WTC11 (cell line): ENCODE data around the gene BEND6. TPM values are rescaled to one million over a fixed set of nuclear protein-coding genes. Genes with fewer than 3 reads are reported as not detected.

Source experiments
- ATAC-seq: fragments of 200-7000 bp; cut with Tn5 transposase; 2 replicates; pipeline ENCODE4 v1.10.0; 2021; ENCODE audit warnings: mild to moderate bottlenecking, moderate library complexity
- CTCF ChIA-PET: fragments of 300-600 bp; sonication (Branson Sonifier 250); formaldehyde crosslinking; loops from one replicate; lab custom pipeline; 2021; ENCODE audit warnings: antibody characterized with exemption; lab: Charles Lee
- POLR2A ChIA-PET: fragments of 350-600 bp; sonication (Branson Sonifier 250); formaldehyde crosslinking; loops from one replicate; lab custom pipeline; 2021; ENCODE audit warnings: antibody characterized with exemption; lab: Charles Lee
- DNase-seq: peaks from one replicate; pipeline ENCODE4 v3.0.0; 2021; ENCODE audit warnings: low spot score
- H3K27ac Mint-ChIP-seq: 2 replicates; pipeline ENCODE4 v1.8.0; 2021; ENCODE audit warnings: mixed read lengths
- H3K27me3 Mint-ChIP-seq: 2 replicates; pipeline ENCODE4 v1.8.0; 2021; ENCODE audit warnings: low read depth, mild to moderate bottlenecking, moderate library complexity, mixed read lengths
- H3K36me3 Mint-ChIP-seq: 2 replicates; pipeline ENCODE4 v1.8.0; 2021; ENCODE audit warnings: mixed read lengths
- H3K4me1 Mint-ChIP-seq: 2 replicates; pipeline ENCODE4 v1.8.0; 2022; ENCODE audit warnings: mixed read lengths
- H3K4me3 Mint-ChIP-seq: 2 replicates; pipeline ENCODE4 v1.8.0; 2021; ENCODE audit warnings: mild to moderate bottlenecking, moderate library complexity, mixed read lengths
- H3K9me3 Mint-ChIP-seq: 2 replicates; pipeline ENCODE4 v1.8.0; 2021; ENCODE audit warnings: mixed read lengths
- CREB1 ChIP-seq: sonication (generic); formaldehyde crosslinking; IDR thresholded peaks from 2 replicates; pipeline ENCODE4 v1.8.0; 2023; ENCODE audit warnings: mild to moderate bottlenecking, missing genetic modification reagents
- ESRRA ChIP-seq: sonication (generic); formaldehyde crosslinking; IDR thresholded peaks from 2 replicates; pipeline ENCODE4 v1.8.1; 2022; ENCODE audit warnings: mild to moderate bottlenecking, missing genetic modification reagents, borderline replicate concordance
- FOXK1 ChIP-seq: sonication (generic); formaldehyde crosslinking; IDR thresholded peaks from 2 replicates; pipeline ENCODE4 v1.8.0; 2022; ENCODE audit warnings: mild to moderate bottlenecking, moderate library complexity, missing genetic modification reagents
- MXD4 ChIP-seq: fragments of 250-450 bp; sonication (Bioruptor Pico); IDR thresholded peaks from 2 replicates; pipeline ENCODE4 v1.8.0; 2021; ENCODE audit warnings: mild to moderate bottlenecking, moderate library complexity, borderline replicate concordance
- NFATC4 ChIP-seq: fragments of 250-450 bp; sonication (Bioruptor Pico); IDR thresholded peaks from 2 replicates; pipeline ENCODE4 v1.9.0; 2021; ENCODE audit warnings: mild to moderate bottlenecking
- NFE2L1 ChIP-seq: sonication (generic); formaldehyde crosslinking; IDR thresholded peaks from 2 replicates; pipeline ENCODE4 v1.8.1; 2023; ENCODE audit warnings: missing genetic modification reagents
- SMAD3 ChIP-seq: sonication (generic); formaldehyde crosslinking; IDR thresholded peaks from 2 replicates; pipeline ENCODE4 v1.8.0; 2022; ENCODE audit warnings: missing genetic modification reagents, mild to moderate bottlenecking, borderline replicate concordance
- SP1 ChIP-seq: sonication (generic); formaldehyde crosslinking; conservative IDR thresholded peaks from 2 replicates; pipeline ENCODE4 v1.8.1; 2022; ENCODE audit warnings: missing genetic modification reagents
- total RNA-seq: library from RNA; stranded (reverse); gene quantifications from 3 replicates; pipeline ENCODE4 v1.2.3, GENCODE V29; 2021
- TF ChIP-seq, protein P1 (sequence below): sonication (generic); formaldehyde crosslinking; IDR thresholded peaks from 2 replicates; pipeline ENCODE4 v1.8.1; 2022; ENCODE audit warnings: missing genetic modification reagents, borderline replicate concordance
- TF ChIP-seq, protein P2 (sequence below): fragments of 250-450 bp; sonication (Bioruptor Pico); IDR thresholded peaks from 2 replicates; pipeline ENCODE4 v1.9.0; 2021; ENCODE audit warnings: mild to moderate bottlenecking, borderline replicate concordance
- TF ChIP-seq, protein P3 (sequence below): sonication (generic); formaldehyde crosslinking; conservative IDR thresholded peaks from 2 replicates; pipeline ENCODE4 v1.8.1; 2023; ENCODE audit warnings: mild to moderate bottlenecking, low read depth, missing genetic modification reagents, moderate library complexity
- TF ChIP-seq, protein P4 (sequence below): fragments of 250-450 bp; sonication (Bioruptor Pico); IDR thresholded peaks from 2 replicates; pipeline ENCODE4 v1.9.0; 2021; ENCODE audit warnings: mild to moderate bottlenecking
- TF ChIP-seq, protein P5 (sequence below): sonication (generic); formaldehyde crosslinking; IDR thresholded peaks from 2 replicates; pipeline ENCODE4 v1.8.1; 2022; ENCODE audit warnings: low read depth, mild to moderate bottlenecking, moderate library complexity, missing genetic modification reagents, borderline replicate concordance
- TF ChIP-seq, protein P6 (sequence below): sonication (generic); formaldehyde crosslinking; IDR thresholded peaks from 2 replicates; pipeline ENCODE4 v1.8.1; 2023; ENCODE audit warnings: mild to moderate bottlenecking, missing genetic modification reagents, moderate library complexity
- TF ChIP-seq, protein P7 (sequence below): sonication (generic); formaldehyde crosslinking; IDR thresholded peaks from 2 replicates; pipeline ENCODE4 v1.8.1; 2022; ENCODE audit warnings: mild to moderate bottlenecking, moderate library complexity, missing genetic modification reagents

Gene BEND6
- total RNA-seq, 1 experiment from 2014 or later, result 1.5 TPM

DNA sequence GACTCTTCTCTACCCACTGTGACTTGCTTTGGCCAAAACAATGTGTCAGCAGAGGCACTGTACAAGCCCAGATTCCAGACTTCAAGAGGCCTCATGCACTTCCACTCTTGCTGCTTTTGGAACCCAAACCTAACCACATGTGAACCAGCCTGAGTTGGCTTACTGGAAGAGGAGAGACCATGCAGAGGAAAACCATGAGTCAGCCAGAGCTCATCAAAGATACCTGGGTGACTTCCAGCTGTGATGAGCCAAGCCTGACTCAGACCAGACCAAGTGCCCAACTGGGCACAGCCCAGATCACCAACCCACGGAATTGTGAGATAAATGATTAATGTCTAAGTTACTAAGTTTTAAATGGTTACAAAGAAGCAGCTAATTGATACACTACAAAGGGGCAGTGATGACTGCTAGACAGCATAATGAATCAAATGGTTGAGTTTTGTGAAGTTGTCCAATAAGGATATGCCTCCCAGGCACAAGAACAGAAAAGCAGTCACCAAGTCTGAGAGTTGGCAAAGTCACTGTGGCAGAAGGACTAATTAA is 16.2 kb upstream of the BEND6 start (continued):
- no peak for TF ChIP-seq SMAD3
- TF ChIP-seq, protein P1, sequence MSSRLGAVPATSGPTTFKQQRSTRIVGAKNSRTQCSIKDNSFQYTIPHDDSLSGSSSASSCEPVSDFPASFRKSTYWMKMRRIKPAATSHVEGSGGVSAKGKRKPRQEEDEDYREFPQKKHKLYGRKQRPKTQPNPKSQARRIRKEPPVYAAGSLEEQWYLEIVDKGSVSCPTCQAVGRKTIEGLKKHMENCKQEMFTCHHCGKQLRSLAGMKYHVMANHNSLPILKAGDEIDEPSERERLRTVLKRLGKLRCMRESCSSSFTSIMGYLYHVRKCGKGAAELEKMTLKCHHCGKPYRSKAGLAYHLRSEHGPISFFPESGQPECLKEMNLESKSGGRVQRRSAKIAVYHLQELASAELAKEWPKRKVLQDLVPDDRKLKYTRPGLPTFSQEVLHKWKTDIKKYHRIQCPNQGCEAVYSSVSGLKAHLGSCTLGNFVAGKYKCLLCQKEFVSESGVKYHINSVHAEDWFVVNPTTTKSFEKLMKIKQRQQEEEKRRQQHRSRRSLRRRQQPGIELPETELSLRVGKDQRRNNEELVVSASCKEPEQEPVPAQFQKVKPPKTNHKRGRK (CRISPR knock-in tag), result no peak
- no peak for TF ChIP-seq NFATC4
- TF ChIP-seq SP1 (CRISPR knock-in tag), result no peak
- TF ChIP-seq, protein P2, sequence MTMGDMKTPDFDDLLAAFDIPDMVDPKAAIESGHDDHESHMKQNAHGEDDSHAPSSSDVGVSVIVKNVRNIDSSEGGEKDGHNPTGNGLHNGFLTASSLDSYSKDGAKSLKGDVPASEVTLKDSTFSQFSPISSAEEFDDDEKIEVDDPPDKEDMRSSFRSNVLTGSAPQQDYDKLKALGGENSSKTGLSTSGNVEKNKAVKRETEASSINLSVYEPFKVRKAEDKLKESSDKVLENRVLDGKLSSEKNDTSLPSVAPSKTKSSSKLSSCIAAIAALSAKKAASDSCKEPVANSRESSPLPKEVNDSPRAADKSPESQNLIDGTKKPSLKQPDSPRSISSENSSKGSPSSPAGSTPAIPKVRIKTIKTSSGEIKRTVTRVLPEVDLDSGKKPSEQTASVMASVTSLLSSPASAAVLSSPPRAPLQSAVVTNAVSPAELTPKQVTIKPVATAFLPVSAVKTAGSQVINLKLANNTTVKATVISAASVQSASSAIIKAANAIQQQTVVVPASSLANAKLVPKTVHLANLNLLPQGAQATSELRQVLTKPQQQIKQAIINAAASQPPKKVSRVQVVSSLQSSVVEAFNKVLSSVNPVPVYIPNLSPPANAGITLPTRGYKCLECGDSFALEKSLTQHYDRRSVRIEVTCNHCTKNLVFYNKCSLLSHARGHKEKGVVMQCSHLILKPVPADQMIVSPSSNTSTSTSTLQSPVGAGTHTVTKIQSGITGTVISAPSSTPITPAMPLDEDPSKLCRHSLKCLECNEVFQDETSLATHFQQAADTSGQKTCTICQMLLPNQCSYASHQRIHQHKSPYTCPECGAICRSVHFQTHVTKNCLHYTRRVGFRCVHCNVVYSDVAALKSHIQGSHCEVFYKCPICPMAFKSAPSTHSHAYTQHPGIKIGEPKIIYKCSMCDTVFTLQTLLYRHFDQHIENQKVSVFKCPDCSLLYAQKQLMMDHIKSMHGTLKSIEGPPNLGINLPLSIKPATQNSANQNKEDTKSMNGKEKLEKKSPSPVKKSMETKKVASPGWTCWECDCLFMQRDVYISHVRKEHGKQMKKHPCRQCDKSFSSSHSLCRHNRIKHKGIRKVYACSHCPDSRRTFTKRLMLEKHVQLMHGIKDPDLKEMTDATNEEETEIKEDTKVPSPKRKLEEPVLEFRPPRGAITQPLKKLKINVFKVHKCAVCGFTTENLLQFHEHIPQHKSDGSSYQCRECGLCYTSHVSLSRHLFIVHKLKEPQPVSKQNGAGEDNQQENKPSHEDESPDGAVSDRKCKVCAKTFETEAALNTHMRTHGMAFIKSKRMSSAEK (CRISPR knock-in tag), result no peak

DNA sequence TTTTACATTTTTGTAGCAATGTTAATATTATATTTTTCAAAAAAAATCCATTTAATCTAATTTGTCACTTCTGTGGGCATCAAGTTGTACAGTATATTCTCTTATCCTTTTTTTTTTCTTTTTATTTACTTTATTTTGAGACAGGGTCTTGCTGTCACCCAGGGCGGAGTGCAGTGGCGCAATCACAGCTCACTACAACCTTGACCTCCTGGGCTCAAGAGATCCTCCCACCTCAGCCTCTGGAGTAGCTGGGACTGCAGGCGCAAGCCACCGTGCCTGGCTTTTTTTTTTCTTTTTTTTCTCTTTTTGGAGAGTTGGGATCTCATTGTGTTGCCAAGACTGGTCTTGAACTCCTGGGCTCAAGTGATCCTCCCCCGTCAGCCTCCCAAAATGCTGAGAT is 14.4 kb upstream of the BEND6 start:
- Mint-ChIP-seq H3K9me3 (peaks cover 18% of the 10 kb centered on the region), H3K27me3 (no peaks in the 10 kb centered on the region), H3K4me1 (no peaks in the 10 kb centered on the region), H3K4me3 (no peak overlapping the region), H3K36me3 (peaks cover 7% of the 10 kb centered on the region), H3K27ac (no peak overlapping the region)
- no peak for TF ChIP-seq MXD4 (CRISPR knock-in tag)
- no peak for TF ChIP-seq FOXK1 (CRISPR knock-in tag)
- TF ChIP-seq, protein P3, sequence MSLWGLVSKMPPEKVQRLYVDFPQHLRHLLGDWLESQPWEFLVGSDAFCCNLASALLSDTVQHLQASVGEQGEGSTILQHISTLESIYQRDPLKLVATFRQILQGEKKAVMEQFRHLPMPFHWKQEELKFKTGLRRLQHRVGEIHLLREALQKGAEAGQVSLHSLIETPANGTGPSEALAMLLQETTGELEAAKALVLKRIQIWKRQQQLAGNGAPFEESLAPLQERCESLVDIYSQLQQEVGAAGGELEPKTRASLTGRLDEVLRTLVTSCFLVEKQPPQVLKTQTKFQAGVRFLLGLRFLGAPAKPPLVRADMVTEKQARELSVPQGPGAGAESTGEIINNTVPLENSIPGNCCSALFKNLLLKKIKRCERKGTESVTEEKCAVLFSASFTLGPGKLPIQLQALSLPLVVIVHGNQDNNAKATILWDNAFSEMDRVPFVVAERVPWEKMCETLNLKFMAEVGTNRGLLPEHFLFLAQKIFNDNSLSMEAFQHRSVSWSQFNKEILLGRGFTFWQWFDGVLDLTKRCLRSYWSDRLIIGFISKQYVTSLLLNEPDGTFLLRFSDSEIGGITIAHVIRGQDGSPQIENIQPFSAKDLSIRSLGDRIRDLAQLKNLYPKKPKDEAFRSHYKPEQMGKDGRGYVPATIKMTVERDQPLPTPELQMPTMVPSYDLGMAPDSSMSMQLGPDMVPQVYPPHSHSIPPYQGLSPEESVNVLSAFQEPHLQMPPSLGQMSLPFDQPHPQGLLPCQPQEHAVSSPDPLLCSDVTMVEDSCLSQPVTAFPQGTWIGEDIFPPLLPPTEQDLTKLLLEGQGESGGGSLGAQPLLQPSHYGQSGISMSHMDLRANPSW (CRISPR knock-in tag), result no peak
- TF ChIP-seq, protein P4, sequence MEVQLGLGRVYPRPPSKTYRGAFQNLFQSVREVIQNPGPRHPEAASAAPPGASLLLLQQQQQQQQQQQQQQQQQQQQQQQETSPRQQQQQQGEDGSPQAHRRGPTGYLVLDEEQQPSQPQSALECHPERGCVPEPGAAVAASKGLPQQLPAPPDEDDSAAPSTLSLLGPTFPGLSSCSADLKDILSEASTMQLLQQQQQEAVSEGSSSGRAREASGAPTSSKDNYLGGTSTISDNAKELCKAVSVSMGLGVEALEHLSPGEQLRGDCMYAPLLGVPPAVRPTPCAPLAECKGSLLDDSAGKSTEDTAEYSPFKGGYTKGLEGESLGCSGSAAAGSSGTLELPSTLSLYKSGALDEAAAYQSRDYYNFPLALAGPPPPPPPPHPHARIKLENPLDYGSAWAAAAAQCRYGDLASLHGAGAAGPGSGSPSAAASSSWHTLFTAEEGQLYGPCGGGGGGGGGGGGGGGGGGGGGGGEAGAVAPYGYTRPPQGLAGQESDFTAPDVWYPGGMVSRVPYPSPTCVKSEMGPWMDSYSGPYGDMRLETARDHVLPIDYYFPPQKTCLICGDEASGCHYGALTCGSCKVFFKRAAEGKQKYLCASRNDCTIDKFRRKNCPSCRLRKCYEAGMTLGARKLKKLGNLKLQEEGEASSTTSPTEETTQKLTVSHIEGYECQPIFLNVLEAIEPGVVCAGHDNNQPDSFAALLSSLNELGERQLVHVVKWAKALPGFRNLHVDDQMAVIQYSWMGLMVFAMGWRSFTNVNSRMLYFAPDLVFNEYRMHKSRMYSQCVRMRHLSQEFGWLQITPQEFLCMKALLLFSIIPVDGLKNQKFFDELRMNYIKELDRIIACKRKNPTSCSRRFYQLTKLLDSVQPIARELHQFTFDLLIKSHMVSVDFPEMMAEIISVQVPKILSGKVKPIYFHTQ (CRISPR knock-in tag), result no peak
- DNase-seq, result no peak
- no peak for ATAC-seq
- CTCF ChIA-PET, result interaction anchor here (0.9 to 3.6 kb wide), 3 partner anchors 12 to 36 kb away, joined by 4 to 9 read pairs (median 5); no protein-coding TSS in a partner anchor
- POLR2A ChIA-PET, result no interaction called here

DNA sequence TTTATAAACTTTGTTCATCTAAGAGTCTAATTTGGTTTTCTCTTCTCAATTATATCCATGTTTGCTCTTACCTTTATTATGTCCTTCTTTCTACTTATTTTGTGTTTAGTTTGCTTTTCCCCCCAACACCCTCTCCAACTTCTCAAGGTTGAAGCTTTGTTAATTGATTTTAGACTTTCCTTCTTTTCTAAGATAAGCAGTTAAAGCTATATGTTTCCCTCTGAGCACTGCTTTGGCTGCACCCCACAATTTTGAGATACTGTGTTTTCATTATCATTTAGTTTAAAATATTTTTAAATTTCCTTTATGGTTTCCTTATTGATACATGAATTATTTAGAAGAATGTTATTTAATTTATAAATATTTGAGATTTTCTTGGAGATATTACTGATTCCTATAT is 13.9 kb upstream of the BEND6 start:
- POLR2A ChIA-PET, result no interaction called here
- DNase-seq (no peak), ATAC-seq (no peak)
- peaks cover 18% of the 10 kb centered on the region for H3K9me3 Mint-ChIP-seq
- TF ChIP-seq, protein P5, sequence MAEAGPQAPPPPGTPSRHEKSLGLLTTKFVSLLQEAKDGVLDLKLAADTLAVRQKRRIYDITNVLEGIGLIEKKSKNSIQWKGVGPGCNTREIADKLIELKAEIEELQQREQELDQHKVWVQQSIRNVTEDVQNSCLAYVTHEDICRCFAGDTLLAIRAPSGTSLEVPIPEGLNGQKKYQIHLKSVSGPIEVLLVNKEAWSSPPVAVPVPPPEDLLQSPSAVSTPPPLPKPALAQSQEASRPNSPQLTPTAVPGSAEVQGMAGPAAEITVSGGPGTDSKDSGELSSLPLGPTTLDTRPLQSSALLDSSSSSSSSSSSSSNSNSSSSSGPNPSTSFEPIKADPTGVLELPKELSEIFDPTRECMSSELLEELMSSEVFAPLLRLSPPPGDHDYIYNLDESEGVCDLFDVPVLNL (CRISPR knock-in tag), result no peak
- TF ChIP-seq, protein P6, sequence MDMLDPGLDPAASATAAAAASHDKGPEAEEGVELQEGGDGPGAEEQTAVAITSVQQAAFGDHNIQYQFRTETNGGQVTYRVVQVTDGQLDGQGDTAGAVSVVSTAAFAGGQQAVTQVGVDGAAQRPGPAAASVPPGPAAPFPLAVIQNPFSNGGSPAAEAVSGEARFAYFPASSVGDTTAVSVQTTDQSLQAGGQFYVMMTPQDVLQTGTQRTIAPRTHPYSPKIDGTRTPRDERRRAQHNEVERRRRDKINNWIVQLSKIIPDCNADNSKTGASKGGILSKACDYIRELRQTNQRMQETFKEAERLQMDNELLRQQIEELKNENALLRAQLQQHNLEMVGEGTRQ (CRISPR knock-in tag), result no peak
- TF ChIP-seq ESRRA, result no peak
- TF ChIP-seq NFE2L1, result no peak
- TF ChIP-seq, protein P7, sequence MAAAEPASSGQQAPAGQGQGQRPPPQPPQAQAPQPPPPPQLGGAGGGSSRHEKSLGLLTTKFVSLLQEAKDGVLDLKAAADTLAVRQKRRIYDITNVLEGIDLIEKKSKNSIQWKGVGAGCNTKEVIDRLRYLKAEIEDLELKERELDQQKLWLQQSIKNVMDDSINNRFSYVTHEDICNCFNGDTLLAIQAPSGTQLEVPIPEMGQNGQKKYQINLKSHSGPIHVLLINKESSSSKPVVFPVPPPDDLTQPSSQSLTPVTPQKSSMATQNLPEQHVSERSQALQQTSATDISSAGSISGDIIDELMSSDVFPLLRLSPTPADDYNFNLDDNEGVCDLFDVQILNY (CRISPR knock-in tag), result no peak
- TF ChIP-seq CREB1 (CRISPR knock-in tag), result no peak
- H3K4me3 Mint-ChIP-seq, result no peak overlapping the region
- no peaks in the 10 kb centered on the region for H3K27me3 Mint-ChIP-seq
- H3K27ac Mint-ChIP-seq, result no peak overlapping the region
- H3K4me1 Mint-ChIP-seq, result no peaks in the 10 kb centered on the region
- CTCF ChIA-PET, result interaction anchor here (0.9 to 3.6 kb wide), 4 partner anchors 13 to 37 kb away, joined by 3 to 9 read pairs (median 4); no protein-coding TSS in a partner anchor
- peaks cover 7% of the 10 kb centered on the region for H3K36me3 Mint-ChIP-seq
